Neural progenitor cell (in vitro differentiated cells): ENCODE results near the gene OGG1. TPM values are rescaled to one million over a fixed set of nuclear protein-coding genes. Genes with fewer than 3 reads are reported as not detected.
A peak's percentile ranks its signal among the peaks of the same experiment; 100 is the strongest.

Source experiments
- DNase-seq: peaks from one replicate; pipeline ENCODE4 v3.0.0-alpha.2; 2016; ENCODE audit warnings: low spot score
- H2AFZ ChIP-seq: fragments of 200-600 bp; sonication (generic); replicated peaks from 2 replicates; pipeline ENCODE4 v1.6.1; 2016; ENCODE audit warnings: antibody characterized with exemption
- H3F3A ChIP-seq: fragments of 200-600 bp; sonication (generic); 2 replicates; pipeline ENCODE4 v1.6.1; 2016; ENCODE audit warnings: antibody characterized with exemption, low read depth
- H3K27ac ChIP-seq: fragments of 200-600 bp; sonication (generic); 2 replicates; pipeline ENCODE4 v1.5.1; 2016; ENCODE audit warnings: mild to moderate bottlenecking
- H3K27me3 ChIP-seq: fragments of 200-600 bp; sonication (generic); 2 replicates; pipeline ENCODE4 v1.6.1; 2016; ENCODE audit warnings: mild to moderate bottlenecking, moderate library complexity
- H3K36me3 ChIP-seq: fragments of 200-600 bp; sonication (generic); 2 replicates; pipeline ENCODE4 v1.5.1; 2016
- H3K4me1 ChIP-seq: fragments of 200-600 bp; sonication (generic); 2 replicates; pipeline ENCODE4 v1.6.1; 2016; ENCODE audit warnings: mixed run types
- H3K4me2 ChIP-seq: fragments of 200-600 bp; sonication (generic); 2 replicates; pipeline ENCODE4 v1.6.1; 2016
- H3K4me3 ChIP-seq: fragments of 200-600 bp; sonication (generic); 2 replicates; pipeline ENCODE4 v1.5.1; 2016
- H3K79me2 ChIP-seq: fragments of 200-600 bp; sonication (generic); 2 replicates; pipeline ENCODE4 v1.6.1; 2016; ENCODE audit warnings: low read depth
- H3K9ac ChIP-seq: fragments of 200-600 bp; sonication (generic); 2 replicates; pipeline ENCODE4 v1.6.1; 2016
- H3K9me3 ChIP-seq: fragments of 200-600 bp; sonication (generic); 2 replicates; pipeline ENCODE4 v1.5.1; 2016; ENCODE audit warnings: low read depth
- H4K20me1 ChIP-seq: fragments of 200-600 bp; sonication (generic); 2 replicates; pipeline ENCODE4 v1.6.1; 2016; ENCODE audit warnings: low read depth
- H3K27ac Mint-ChIP-seq: 3 replicates; pipeline ENCODE4 v1.8.0; 2021; ENCODE audit warnings: mixed read lengths
- H3K27me3 Mint-ChIP-seq: 2 replicates; pipeline ENCODE4 v1.8.0; 2022; ENCODE audit warnings: low read depth, mild to moderate bottlenecking, inconsistent platforms, moderate library complexity, mixed read lengths; ENCODE audit not compliant: insufficient read depth
- H3K36me3 Mint-ChIP-seq: 3 replicates; pipeline ENCODE4 v1.8.0; 2021; ENCODE audit warnings: mixed read lengths
- H3K4me1 Mint-ChIP-seq: 3 replicates; pipeline ENCODE4 v1.8.0; 2021; ENCODE audit warnings: mixed read lengths
- H3K4me3 Mint-ChIP-seq: 3 replicates; pipeline ENCODE4 v1.8.0; 2021; ENCODE audit warnings: mild to moderate bottlenecking, moderate library complexity, mixed read lengths
- H3K9me3 Mint-ChIP-seq: 3 replicates; pipeline ENCODE4 v1.8.0; 2020; ENCODE audit warnings: mixed read lengths
- CTCF ChIP-seq: fragments of 200-600 bp; sonication (generic); IDR thresholded peaks from 2 replicates; pipeline ENCODE4 v1.5.1; 2017; ENCODE audit warnings: antibody characterized with exemption, mild to moderate bottlenecking
- EZH2 ChIP-seq: fragments of 200-600 bp; sonication (generic); IDR thresholded peaks from 2 replicates; pipeline ENCODE4 v1.6.1; 2017; ENCODE audit warnings: antibody characterized with exemption, mild to moderate bottlenecking, moderate library complexity
- EZH2phosphoT487 ChIP-seq: fragments of 200-600 bp; sonication (generic); IDR thresholded peaks from 2 replicates; pipeline ENCODE4 v1.6.1; 2017; ENCODE audit warnings: antibody characterized with exemption
- total RNA-seq: library from RNA; depleted of rRNA; stranded (reverse); fragments of >200 nt; gene quantifications from 2 replicates; pipeline ENCODE4 v1.2.3, GENCODE V29; 2015; ENCODE audit warnings: low replicate concordance

The OGG1 gene
- total RNA-seq, 1 donor from 2014 or later, result 15.8 TPM

- H3K27ac Mint-ChIP-seq, result no peak overlapping the region
- Histone ChIP-seq H3K27ac (no peak overlapping the region), H3K36me3 (no peaks in the 10 kb centered on the region), H3K4me2 (peak overlapping the region; percentile 72), H4K20me1 (peaks cover 5% of the 10 kb centered on the region), H2AFZ (peak overlapping the region; percentile 96), H3K27me3 (no peaks in the 10 kb centered on the region), H3K79me2 (peaks cover 5% of the 10 kb centered on the region), H3K9ac (no peak overlapping the region), H3K4me1 (no peaks in the 10 kb centered on the region), H3K9me3 (no peaks in the 10 kb centered on the region), H3F3A (peaks cover 9% of the 10 kb centered on the region), H3K4me3 (peak overlapping the region; percentile 30)
- no peaks in the 10 kb centered on the region for H3K9me3 Mint-ChIP-seq
- peak; percentile 69 for DNase-seq
- TF ChIP-seq CTCF (peak; percentile 64), EZH2 (no peak), EZH2phosphoT487 (no peak)
- peaks cover 7% of the 10 kb centered on the region for H3K4me1 Mint-ChIP-seq
- peaks cover 3% of the 10 kb centered on the region for H3K27me3 Mint-ChIP-seq
- H3K36me3 Mint-ChIP-seq, result no peaks in the 10 kb centered on the region
- H3K4me3 Mint-ChIP-seq, result no peak overlapping the region
Observed at GRCh38 chr3:9727041-9727595, 22.6 kb upstream of the OGG1 start.

GRCh38 chr3:9727743-9728142 is 22.0 kb upstream of the OGG1 start:
- H3K9me3 Mint-ChIP-seq, result no peaks in the 10 kb centered on the region

GRCh38 chr3:9729419-9729818 is 20.3 kb upstream of the OGG1 start:
- Mint-ChIP-seq H3K9me3 (no peaks in the 10 kb centered on the region), H3K36me3 (peaks cover 7% of the 10 kb centered on the region), H3K4me3 (no peak overlapping the region), H3K27ac (peak overlapping the region; percentile 31), H3K27me3 (peaks cover 3% of the 10 kb centered on the region), H3K4me1 (peaks cover 21% of the 10 kb centered on the region)
- peaks cover 22% of the 10 kb centered on the region for H4K20me1 ChIP-seq
- H3K9me3 ChIP-seq, result no peaks in the 10 kb centered on the region
- H3K4me2 ChIP-seq, result no peak overlapping the region
- DNase-seq, result no peak
- H3K27me3 ChIP-seq, result no peaks in the 10 kb centered on the region
- peaks cover 27% of the 10 kb centered on the region for H3K79me2 ChIP-seq
- H3F3A ChIP-seq, result peaks cover 9% of the 10 kb centered on the region
- peaks cover 7% of the 10 kb centered on the region for H3K4me1 ChIP-seq
- no peak overlapping the region for H3K27ac ChIP-seq
- no peaks in the 10 kb centered on the region for H3K36me3 ChIP-seq
- H3K4me3 ChIP-seq, result no peak overlapping the region
- TF ChIP-seq EZH2, result no peak
- TF ChIP-seq CTCF, result no peak
- no peak for TF ChIP-seq EZH2phosphoT487
- H3K9ac ChIP-seq, result no peak overlapping the region
- no peak overlapping the region for H2AFZ ChIP-seq

More at GRCh38 chr3:9727743-9728142, 22.0 kb upstream of the OGG1 start:
- H3K4me3 ChIP-seq, result no peak overlapping the region
- H3K4me1 ChIP-seq, result peaks cover 5% of the 10 kb centered on the region
- H3K79me2 ChIP-seq, result peaks cover 11% of the 10 kb centered on the region
- no peaks in the 10 kb centered on the region for H3K27me3 ChIP-seq
- Mint-ChIP-seq H3K36me3 (no peaks in the 10 kb centered on the region), H3K4me3 (no peak overlapping the region), H3K4me1 (peaks cover 11% of the 10 kb centered on the region), H3K27ac (no peak overlapping the region), H3K27me3 (peaks cover 3% of the 10 kb centered on the region)
- H3K36me3 ChIP-seq, result no peaks in the 10 kb centered on the region
- no peak overlapping the region for H3K27ac ChIP-seq
- H3K4me2 ChIP-seq, result no peak overlapping the region
- H3K9ac ChIP-seq, result no peak overlapping the region
- peaks cover 9% of the 10 kb centered on the region for H3F3A ChIP-seq
- no peak for TF ChIP-seq EZH2
- no peak for TF ChIP-seq CTCF
- TF ChIP-seq EZH2phosphoT487, result no peak
- no peak for DNase-seq
- peak overlapping the region; percentile 96 for H2AFZ ChIP-seq
- no peaks in the 10 kb centered on the region for H3K9me3 ChIP-seq
- peaks cover 11% of the 10 kb centered on the region for H4K20me1 ChIP-seq
